Prostate gland (tissue), 2 donors: ENCODE measurements around the gene XRRA1. TPM values are rescaled to one million over a fixed set of nuclear protein-coding genes. Genes with fewer than 3 reads are reported as not detected.
"Not testable (repeated sequence)": the region's sequence is repeated elsewhere in the genome, so short reads cannot be mapped to it uniquely, and the experiment has no call there.

Experiments
- DNase-seq: peaks from one replicate; pipeline ENCODE4 v3.0.0-alpha.2; 2019; ENCODE audit warnings: low spot score
- H3K27ac ChIP-seq, 2 donors: fragments of 200-600 bp; sonication (generic); 2 replicates each; pipeline ENCODE4 v1.5.1; 2017 to 2019
- H3K27me3 ChIP-seq: fragments of 200-600 bp; sonication (generic); replicated peaks from 2 replicates; pipeline ENCODE4 v1.5.1; 2019; ENCODE audit not compliant: insufficient read depth
- H3K36me3 ChIP-seq, 2 donors: fragments of 200-600 bp; sonication (generic); 1 replicate in 1 of 2; 2 replicates in 1 of 2; pipeline versions ENCODE4 v1.5.1 to v1.8.1; 2017 to 2019
- H3K4me1 ChIP-seq: fragments of 200-600 bp; sonication (generic); replicated peaks from 2 replicates; pipeline ENCODE4 v1.5.1; 2019
- H3K4me3 ChIP-seq, 2 donors: fragments of 200-600 bp; sonication (generic); 2 replicates each; pipeline ENCODE4 v1.5.1; 2017 to 2019
- H3K9me3 ChIP-seq: fragments of 200-600 bp; sonication (generic); 2 replicates; pipeline ENCODE4 v1.5.1; 2017
- CTCF ChIP-seq, 4 experiments: fragments of 200-600 bp in 2 of 4; fragments of 450-650 bp in 2 of 4; sonication (generic) in 2 of 4; IDR thresholded peaks; 1 replicate in 3 of 4; 2 replicates in 1 of 4; pipeline ENCODE4 v1.5.1; 2016 to 2019; ENCODE audit warnings: antibody characterized with exemption in 4 of 4, mild to moderate bottlenecking in 2 of 4, moderate library complexity in 2 of 4
- POLR2A ChIP-seq: fragments of 450-650 bp; IDR thresholded peaks from one replicate; pipeline ENCODE4 v1.6.1; 2016; ENCODE audit warnings: antibody characterized with exemption, mild to moderate bottlenecking
- POLR2AphosphoS5 ChIP-seq: sonication (generic); formaldehyde crosslinking; IDR thresholded peaks from one replicate; pipeline ENCODE4 v1.6.1; 2017; ENCODE audit warnings: antibody characterized with exemption
- WGBS: methylation state at CpG from one replicate; pipeline ENCODE4 v1.1.5; 2018; 5-methylcytosine and 5-hydroxymethylcytosine counted together
- intact Hi-C: fragments of 100-400 bp; cut with DNase I; formaldehyde crosslinking; loops from one replicate; pipeline ENCODE4 v1.14.2; 2022
- total RNA-seq, 2 donors: library from RNA; depleted of rRNA; stranded (reverse); fragments of >200 nt; gene quantifications; one replicate each; pipeline ENCODE4 v1.1.0, GENCODE V29; 2016

Gene XRRA1
- total RNA-seq, 2 donors from 2014 or later, result 16.2 to 52.1 TPM

GRCh38 chr11:74905326-74905725 lies 43.6 kb downstream of the XRRA1 start:
- Histone ChIP-seq H3K4me3 (no peak overlapping the region), H3K4me1 (no peaks in the 10 kb centered on the region), H3K36me3 (no peaks in the 10 kb centered on the region), H3K27ac (no peak overlapping the region), H3K27me3 (no peaks in the 10 kb centered on the region), H3K9me3 (no peaks in the 10 kb centered on the region)
- 69% methylated on average over 3 of the region's 3 CpGs for WGBS
- intact Hi-C loops, result no loop called here
- no peak for DNase-seq
- no peak for TF ChIP-seq POLR2A
- TF ChIP-seq POLR2AphosphoS5, result no peak
- TF ChIP-seq CTCF (IDR thresholded peaks at IDR 0.05), result no peak

GRCh38 chr11:74902342-74902741 lies 46.5 kb downstream of the XRRA1 start:
- WGBS, result 97% methylated on average over 4 of the region's 4 CpGs
- Histone ChIP-seq H3K4me3 (no peak overlapping the region), H3K9me3 (no peaks in the 10 kb centered on the region), H3K27ac (no peak overlapping the region), H3K4me1 (no peaks in the 10 kb centered on the region), H3K36me3 (no peaks in the 10 kb centered on the region), H3K27me3 (no peaks in the 10 kb centered on the region)
- TF ChIP-seq POLR2AphosphoS5 (no peak), POLR2A (no peak)
- no peak for DNase-seq
- intact Hi-C loops, result no loop called here

GRCh38 chr11:74896311-74896710 lies 52.6 kb downstream of the XRRA1 start:
- Histone ChIP-seq H3K4me1 (no peaks in the 10 kb centered on the region), H3K36me3 (no peaks in the 10 kb centered on the region), H3K27ac (no peak overlapping the region), H3K9me3 (no peaks in the 10 kb centered on the region), H3K27me3 (no peaks in the 10 kb centered on the region), H3K4me3 (no peak overlapping the region)
- intact Hi-C loops, result no loop called here
- TF ChIP-seq POLR2A, result no peak
- TF ChIP-seq POLR2AphosphoS5, result no peak
- no peak for TF ChIP-seq CTCF (IDR thresholded peaks at IDR 0.05)
- 94% methylated on average over 5 of the region's 5 CpGs for WGBS
- no peak for DNase-seq

GRCh38 chr11:74895340-74896116 lies 53.4 kb downstream of the XRRA1 start:
- no peaks in the 10 kb centered on the region for H3K27me3 ChIP-seq
- H3K27ac ChIP-seq, result no peak overlapping the region
- H3K4me1 ChIP-seq, result no peaks in the 10 kb centered on the region
- intact Hi-C loops, result no loop called here
- WGBS, result 98% methylated on average over 3 of the region's 3 CpGs
- no peaks in the 10 kb centered on the region for H3K36me3 ChIP-seq
- DNase-seq, result no peak
- no peak overlapping the region for H3K4me3 ChIP-seq
- no peaks in the 10 kb centered on the region for H3K9me3 ChIP-seq
- no peak for TF ChIP-seq POLR2AphosphoS5
- no peak for TF ChIP-seq CTCF (IDR thresholded peaks at IDR 0.05)
- TF ChIP-seq POLR2A, result no peak

GRCh38 chr11:74893015-74893414 lies 55.9 kb downstream of the XRRA1 start:
- H3K27me3 ChIP-seq, intact Hi-C loops, DNase-seq, H3K27ac ChIP-seq, H3K36me3 ChIP-seq, H3K4me3 ChIP-seq, H3K4me1 ChIP-seq, H3K9me3 ChIP-seq: not testable (repeated sequence)

GRCh38 chr11:74877132-74877531 lies 71.8 kb downstream of the XRRA1 start:
- H3K9me3 ChIP-seq, result no peaks in the 10 kb centered on the region
- H3K27ac ChIP-seq, result no peak overlapping the region
- no peaks in the 10 kb centered on the region for H3K36me3 ChIP-seq
- TF ChIP-seq POLR2AphosphoS5 (no peak), CTCF (IDR thresholded peaks at IDR 0.05) (peak in 2 of 4 experiments; percentile 13 to 26)
- H3K4me3 ChIP-seq, result no peak overlapping the region
- intact Hi-C loops, result no loop called here
- DNase-seq, result no peak
- H3K4me1 ChIP-seq, result no peaks in the 10 kb centered on the region
- 33% methylated on average over 1 of the region's 1 CpG for WGBS
- H3K27me3 ChIP-seq, result no peaks in the 10 kb centered on the region
